ENCODE measurements around the gene AGPAT4.

AGPAT4 gene

GRCh38 chr6:161199850-161200249, 74.0 kb downstream of the AGPAT4 start:
- no peak for TF ChIP-seq CTCF (conservative IDR thresholded peaks at IDR 0.05; ENCODE audit: low read depth, low read length)
- DNase-seq (ENCODE audit: low read depth), result no peak
- no peak overlapping the region for H3K4me3 ChIP-seq (ENCODE audit: low read length)

GRCh38 chr6:161198783-161199460, 74.9 kb downstream of the AGPAT4 start:
- no peak for DNase-seq (ENCODE audit: low read depth)
- no peak for TF ChIP-seq CTCF (conservative IDR thresholded peaks at IDR 0.05; ENCODE audit: low read depth, low read length)

GRCh38 chr6:161198176-161198575, 75.7 kb downstream of the AGPAT4 start:
- TF ChIP-seq CTCF (conservative IDR thresholded peaks at IDR 0.05; ENCODE audit: low read depth, low read length), result no peak
- DNase-seq (ENCODE audit: low read depth), result no peak
- no peak overlapping the region for H3K4me3 ChIP-seq (ENCODE audit: low read length)

More at GRCh38 chr6:161198783-161199460, 74.9 kb downstream of the AGPAT4 start:
- no peak overlapping the region for H3K4me3 ChIP-seq (ENCODE audit: low read length)

DNA sequence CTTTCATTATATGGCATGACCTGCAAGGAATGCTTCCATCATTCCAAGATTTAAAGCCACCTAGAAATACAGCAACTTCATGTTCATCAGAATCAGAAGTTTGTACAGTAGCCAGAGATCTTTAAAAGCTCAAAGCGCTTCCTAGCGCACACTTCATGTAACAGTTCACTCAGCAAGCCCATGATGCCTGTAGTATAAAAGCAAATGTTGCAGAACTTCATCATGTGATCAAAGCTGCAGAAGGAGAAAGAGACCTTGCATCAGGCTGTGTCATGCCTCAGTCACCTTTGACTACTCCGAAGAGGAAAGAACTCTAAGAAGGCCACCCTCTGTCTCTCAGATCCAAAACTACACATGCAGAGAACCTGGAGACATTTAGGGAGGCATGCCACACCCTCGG, 78.5 kb downstream of the AGPAT4 start:
- no peak for DNase-seq (ENCODE audit: low read depth)
- TF ChIP-seq CTCF (conservative IDR thresholded peaks at IDR 0.05; ENCODE audit: low read depth, low read length), result no peak
- no peak overlapping the region for H3K4me3 ChIP-seq (ENCODE audit: low read length)

DNA sequence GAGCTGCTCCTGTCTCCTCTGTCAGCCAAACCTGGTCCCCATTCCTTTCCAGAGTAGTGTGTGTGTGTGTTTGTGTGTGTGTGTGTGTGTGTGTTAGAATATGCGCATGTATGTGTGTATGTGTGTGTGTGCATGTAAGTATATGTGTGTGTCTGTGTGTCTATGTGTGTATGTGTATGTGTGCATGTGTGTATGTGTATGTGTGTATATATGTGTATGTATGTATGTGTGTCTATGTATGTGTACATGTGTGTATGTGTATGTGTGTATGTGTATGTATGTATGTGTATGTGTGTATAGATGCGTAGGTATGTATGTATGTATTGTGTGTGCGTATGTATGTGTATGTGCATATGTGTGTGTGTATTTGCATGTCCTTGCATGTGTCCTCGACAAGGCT, 79.5 kb downstream of the AGPAT4 start:
- no peak for DNase-seq (ENCODE audit: low read depth)
- TF ChIP-seq CTCF (conservative IDR thresholded peaks at IDR 0.05; ENCODE audit: low read depth, low read length), result no peak
- no peak overlapping the region for H3K4me3 ChIP-seq (ENCODE audit: low read length)

DNA sequence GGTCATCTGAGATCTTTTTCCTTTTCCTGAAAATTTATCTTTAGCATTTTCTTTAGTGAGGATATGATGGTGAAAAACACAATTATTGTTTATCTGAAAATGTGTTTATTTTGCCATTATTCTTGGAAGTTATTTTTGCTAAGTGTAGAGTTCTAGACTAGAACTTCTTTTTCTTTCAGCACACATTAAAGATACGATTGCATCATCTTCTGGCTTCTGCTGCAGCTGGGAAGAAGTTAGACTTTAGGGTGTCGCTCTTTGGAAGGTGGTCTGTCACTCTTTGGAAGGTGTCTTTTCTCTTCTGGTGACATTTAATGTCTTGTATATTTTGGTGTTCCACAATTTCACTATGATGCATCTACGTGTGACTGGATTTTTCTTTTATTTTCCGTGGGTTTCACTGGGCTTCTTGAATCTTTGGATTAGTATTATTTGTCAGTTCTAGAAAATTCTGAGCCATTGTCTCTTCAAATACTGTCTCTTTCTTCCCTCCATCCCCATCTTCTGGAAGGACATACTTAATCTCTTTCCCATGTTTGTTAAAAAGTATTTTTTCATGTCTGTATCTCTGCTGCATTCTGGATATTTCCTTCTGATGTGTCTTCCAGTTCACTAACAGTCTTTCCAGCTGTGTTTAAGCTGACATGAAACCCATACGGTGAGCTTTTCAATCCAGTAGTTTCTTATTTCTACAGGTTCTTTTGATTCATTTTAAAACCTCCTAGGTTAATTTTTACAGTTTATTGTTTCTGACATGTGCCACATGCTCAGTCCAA, 81.0 kb downstream of the AGPAT4 start:
- DNase-seq (ENCODE audit: low read depth), result no peak
- no peak for TF ChIP-seq CTCF (conservative IDR thresholded peaks at IDR 0.05; ENCODE audit: low read depth, low read length)
- no peak overlapping the region for H3K4me3 ChIP-seq (ENCODE audit: low read length)

DNA sequence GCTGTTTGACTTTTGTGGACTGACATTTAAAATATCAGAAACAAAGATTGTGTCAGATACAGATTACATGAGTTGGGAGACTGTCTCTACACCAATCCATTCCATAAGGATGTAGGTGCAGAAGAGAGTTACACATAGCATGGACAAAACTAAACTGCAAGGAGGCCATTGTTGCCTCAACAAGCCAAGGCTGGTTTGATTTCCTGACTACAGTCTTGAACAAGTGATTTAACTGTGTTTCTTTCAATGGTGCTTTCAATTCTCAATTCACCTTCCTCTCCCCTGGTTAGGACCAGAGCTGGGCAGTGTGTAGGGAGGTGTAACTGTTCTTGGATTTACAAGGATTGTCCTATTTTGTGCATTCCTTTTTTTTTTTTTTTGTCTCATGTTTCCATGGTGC, 82.2 kb downstream of the AGPAT4 start:
- no peak overlapping the region for H3K4me3 ChIP-seq (ENCODE audit: low read length)
- DNase-seq (ENCODE audit: low read depth), result no peak
- TF ChIP-seq CTCF (conservative IDR thresholded peaks at IDR 0.05; ENCODE audit: low read depth, low read length), result no peak
